GM23248 (cell line): ENCODE results near the gene AP2A2. TPM values are rescaled to one million over a fixed set of nuclear protein-coding genes. Genes with fewer than 3 reads are reported as not detected.
A peak's percentile ranks its signal among the peaks of the same experiment; 100 is the strongest.

Experiments used
- DNase-seq: peaks from one replicate; pipeline ENCODE4 v3.0.0-alpha.2; 2015
- H2AFZ ChIP-seq: fragments of 200-600 bp; sonication (generic); 2 replicates; pipeline ENCODE4 v1.6.1; 2016; ENCODE audit warnings: antibody characterized with exemption
- H3F3A ChIP-seq: fragments of 200-600 bp; sonication (generic); 2 replicates; pipeline ENCODE4 v1.6.1; 2016; ENCODE audit warnings: mild to moderate bottlenecking, antibody characterized with exemption, mixed run types; ENCODE audit not compliant: insufficient read depth
- H3K27ac ChIP-seq: fragments of 200-600 bp; sonication (generic); 2 replicates; pipeline ENCODE4 v1.5.1; 2016; ENCODE audit warnings: mild to moderate bottlenecking
- H3K27me3 ChIP-seq: fragments of 200-600 bp; sonication (generic); replicated peaks from 2 replicates; pipeline ENCODE4 v1.6.1; 2016; ENCODE audit warnings: mild to moderate bottlenecking; ENCODE audit not compliant: insufficient read depth
- H3K36me3 ChIP-seq: fragments of 200-600 bp; sonication (generic); 2 replicates; pipeline ENCODE4 v1.6.1; 2016; ENCODE audit warnings: low read depth, mild to moderate bottlenecking
- H3K4me1 ChIP-seq: fragments of 200-600 bp; sonication (generic); 2 replicates; pipeline ENCODE4 v1.6.1; 2016; ENCODE audit warnings: mild to moderate bottlenecking; ENCODE audit not compliant: insufficient read depth
- H3K4me2 ChIP-seq: fragments of 200-600 bp; sonication (generic); one replicate; pipeline ENCODE4 v1.6.1; 2016; ENCODE audit warnings: mild to moderate bottlenecking; ENCODE audit not compliant: unreplicated experiment
- H3K4me3 ChIP-seq: fragments of 200-600 bp; sonication (generic); 2 replicates; pipeline ENCODE4 v1.5.1; 2016; ENCODE audit warnings: mild to moderate bottlenecking
- H3K79me2 ChIP-seq: fragments of 200-600 bp; sonication (generic); 2 replicates; pipeline ENCODE4 v1.6.1; 2016; ENCODE audit warnings: mild to moderate bottlenecking; ENCODE audit not compliant: insufficient read depth
- H3K9ac ChIP-seq: fragments of 200-600 bp; sonication (generic); 2 replicates; pipeline ENCODE4 v1.6.1; 2016; ENCODE audit warnings: mild to moderate bottlenecking
- H3K9me2 ChIP-seq: fragments of 200-600 bp; sonication (generic); 2 replicates; pipeline ENCODE4 v1.6.1; 2016; ENCODE audit warnings: mixed run types, mild to moderate bottlenecking, moderate library complexity; ENCODE audit not compliant: insufficient read depth
- H3K9me3 ChIP-seq: fragments of 200-600 bp; sonication (generic); one replicate; pipeline ENCODE4 v1.6.1; 2017; ENCODE audit warnings: low read depth
- H4K20me1 ChIP-seq: fragments of 200-600 bp; sonication (generic); 2 replicates; pipeline ENCODE4 v1.6.0; 2016; ENCODE audit not compliant: insufficient read depth
- EZH2 ChIP-seq: fragments of 200-600 bp; sonication (generic); IDR thresholded peaks from 2 replicates; pipeline ENCODE4 v1.6.1; 2018; ENCODE audit warnings: antibody characterized with exemption, mild to moderate bottlenecking; ENCODE audit not compliant: insufficient read depth, poor library complexity, severe bottlenecking
- EZH2phosphoT487 ChIP-seq: fragments of 200-600 bp; sonication (generic); IDR thresholded peaks from 2 replicates; pipeline ENCODE4 v1.6.1; 2018; ENCODE audit warnings: antibody characterized with exemption, moderate library complexity, mild to moderate bottlenecking, low read depth; ENCODE audit not compliant: insufficient read depth
- WGBS, 2 experiments: methylation state at CpG; one replicate each; pipeline ENCODE4 v1.1.6; 2015 to 2017; ENCODE audit warnings: low lambda C conversion rate in 2 of 2, low coverage in 1 of 2; ENCODE audit errors: missing lambda C conversion rate in 2 of 2; 5-methylcytosine and 5-hydroxymethylcytosine counted together
- in situ Hi-C: fragments of 300-500 bp; cut with MboI; formaldehyde crosslinking; loops from 2 replicates; pipeline ENCODE4 v1.15.0; 2020
- polyA plus RNA-seq: library from polyadenylated mRNA; unstranded; fragments of >200 nt; fragmentation: Nextera tagmentation; extraction: Ambion mirVana; gene quantifications from 2 replicates; pipeline ENCODE4 v1.2.1, GENCODE V29; 2016
- total RNA-seq: library from RNA; depleted of rRNA; stranded (reverse); fragments of >200 nt; shearing (Covaris generic); gene quantifications from 2 replicates; pipeline ENCODE4 v1.2.3, GENCODE V29; 2014; rRNA removed

The AP2A2 gene
- total RNA-seq (32.2 and 38.3 TPM in 2 replicates), polyA plus RNA-seq (27.5 and 31.1 TPM in 2 replicates)

DNA sequence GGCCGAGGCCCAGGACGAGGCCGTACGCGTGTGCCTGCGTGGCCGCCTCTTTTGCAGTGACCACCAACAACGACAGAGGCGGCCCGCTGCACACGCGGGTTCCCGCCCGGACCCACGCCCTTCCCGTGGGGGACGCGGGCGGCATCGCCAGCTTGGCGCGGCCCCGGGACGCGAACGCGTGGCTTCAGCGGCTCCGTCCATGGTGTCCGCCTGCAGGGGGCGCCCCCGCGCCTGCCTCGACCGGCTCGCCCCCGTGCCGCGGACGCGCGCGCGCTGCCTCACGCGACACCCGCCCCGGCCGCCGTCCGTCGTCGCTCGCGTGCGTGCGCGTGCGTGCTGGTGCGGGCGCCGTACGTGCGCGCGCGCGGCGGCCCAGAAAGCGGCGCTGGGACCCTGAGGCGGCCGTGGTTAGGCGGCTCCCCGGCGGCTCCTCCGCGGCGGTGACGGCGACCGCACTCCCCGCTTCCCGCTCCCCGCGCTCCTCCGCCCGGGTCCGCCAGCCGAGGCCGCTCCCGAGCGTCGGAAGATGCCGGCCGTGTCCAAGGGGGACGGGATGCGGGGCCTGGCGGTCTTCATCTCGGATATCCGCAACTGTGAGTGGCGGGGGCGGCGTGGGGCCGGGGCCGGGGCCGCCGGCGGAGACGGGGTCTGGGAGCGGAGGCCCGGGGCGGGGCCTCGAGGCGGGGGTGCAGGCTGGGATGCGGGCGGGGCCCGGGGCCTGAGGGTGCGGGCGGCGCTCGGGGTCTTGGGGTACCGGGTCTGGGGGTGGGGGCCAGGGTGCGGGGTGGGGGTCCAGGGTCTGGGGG, at the start of gene AP2A2:
Gene AP2A2 (plus strand): TSS at position 375 of the 806 bp plus-strand sequence. CDS start 152 bp downstream, at position 527.
- no peaks in the 10 kb centered on the region for H3K27me3 ChIP-seq
- peak within 1 kb of the TSS; percentile 92 for H3K9ac ChIP-seq
- peak; percentile 97 for DNase-seq
- no peaks in the 10 kb centered on the region for H3K9me3 ChIP-seq
- peaks cover 45% of the 10 kb centered on the region for H3K79me2 ChIP-seq
- H3K9me2 ChIP-seq: no peaks in the 10 kb centered on the region
- in situ Hi-C loops: no loop called here
- peak within 1 kb of the TSS; percentile 84 for H3K4me2 ChIP-seq
- no peaks in the 10 kb centered on the region; the same call in 1 of the 2 replicates for H4K20me1 ChIP-seq
- TF ChIP-seq EZH2 (no peak), EZH2phosphoT487 (no peak)
- no peaks in the 10 kb centered on the region for H3K36me3 ChIP-seq
- whole genome bisulfite sequencing, 2 experiments: 3 to 5% methylated on average over 79 to 99 of the region's 124 CpGs
- peak within 1 kb of the TSS; percentile 84 for H3K27ac ChIP-seq
- peaks cover 5% of the 10 kb centered on the region; the same call in 1 of the 2 replicates for H3F3A ChIP-seq
- H3K4me3 ChIP-seq: peak within 1 kb of the TSS; percentile 83
- peak within 1 kb of the TSS; percentile 71 for H2AFZ ChIP-seq
- H3K4me1 ChIP-seq: peaks cover 4% of the 10 kb centered on the region; the same call in 1 of the 2 replicates

DNA sequence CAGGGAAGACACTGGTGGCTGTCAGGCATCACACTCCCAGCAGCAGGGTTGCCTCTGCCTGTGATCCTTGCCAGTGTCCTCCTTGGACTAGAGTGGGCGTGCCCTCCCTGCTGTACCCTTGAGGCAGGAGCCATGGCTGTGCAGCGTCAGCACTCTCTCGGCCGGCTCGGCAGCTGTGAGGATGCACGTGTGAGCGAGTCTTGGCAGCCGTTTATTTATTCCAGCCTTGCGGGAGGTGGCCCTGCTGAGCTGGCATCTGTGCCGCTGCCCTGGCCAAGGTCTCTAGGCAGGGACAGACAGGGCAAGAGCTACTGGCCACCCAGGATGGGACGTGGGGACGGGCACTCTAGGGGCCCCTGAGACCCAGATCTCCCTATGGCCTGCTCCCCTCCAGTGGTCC, 49.1 kb upstream of the AP2A2 start:
- 46 to 51% methylated on average over 12 of the region's 12 CpGs for WGBS, 2 experiments
- H3K9me2 ChIP-seq: no peaks in the 10 kb centered on the region
- H3K27me3 ChIP-seq: no peaks in the 10 kb centered on the region
- H4K20me1 ChIP-seq: no peaks in the 10 kb centered on the region
- H3K9ac ChIP-seq: no peak overlapping the region
- H3K27ac ChIP-seq: no peak overlapping the region
- H3K4me3 ChIP-seq: no peak overlapping the region
- no peaks in the 10 kb centered on the region for H3K9me3 ChIP-seq
- H3K4me1 ChIP-seq: no peaks in the 10 kb centered on the region
- H3K79me2 ChIP-seq: no peaks in the 10 kb centered on the region
- DNase-seq: peak; percentile 44
- no peaks in the 10 kb centered on the region for H3F3A ChIP-seq
- no peak overlapping the region for H3K4me2 ChIP-seq
- no peaks in the 10 kb centered on the region; the same call in 1 of the 2 replicates for H3K36me3 ChIP-seq
- no peak overlapping the region for H2AFZ ChIP-seq
- TF ChIP-seq EZH2phosphoT487 (no peak), EZH2 (no peak)
- in situ Hi-C loops: no loop called here

DNA sequence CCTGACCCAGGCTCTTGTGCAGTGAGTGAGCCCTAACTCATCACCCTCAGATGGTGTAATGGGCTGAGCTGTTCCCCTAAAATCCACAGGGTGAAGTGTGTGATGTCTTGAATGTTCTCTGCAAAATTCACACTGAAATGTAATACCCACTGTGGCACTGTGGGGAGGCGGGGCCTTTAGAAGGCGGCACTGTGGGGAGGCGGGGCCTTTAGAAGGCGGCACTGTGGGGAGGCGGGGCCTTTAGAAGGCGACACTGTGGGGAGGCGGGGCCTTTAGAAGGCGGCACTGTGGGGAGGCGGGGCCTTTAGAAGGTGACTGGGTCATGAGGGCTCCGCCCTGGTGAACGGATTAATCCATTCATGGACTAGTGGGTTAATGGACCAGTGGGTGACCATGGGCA, 48.1 kb upstream of the AP2A2 start:
- in situ Hi-C loops: no loop called here
- Histone ChIP-seq H3K36me3 (no peaks in the 10 kb centered on the region; the same call in 1 of the 2 replicates), H3K9ac (no peak overlapping the region), H3K4me1 (no peaks in the 10 kb centered on the region), H4K20me1 (no peaks in the 10 kb centered on the region), H3K4me2 (no peak overlapping the region), H3K27me3 (no peaks in the 10 kb centered on the region), H2AFZ (no peak overlapping the region), H3K27ac (no peak overlapping the region), H3K9me2 (no peaks in the 10 kb centered on the region), H3K4me3 (no peak overlapping the region), H3K9me3 (no peaks in the 10 kb centered on the region), H3F3A (no peaks in the 10 kb centered on the region), H3K79me2 (no peaks in the 10 kb centered on the region)
- DNase-seq: no peak
- TF ChIP-seq EZH2phosphoT487 (no peak), EZH2 (no peak)
- 94 to 100% methylated on average over 1 to 11 of the region's 11 CpGs for WGBS, 2 experiments

DNA sequence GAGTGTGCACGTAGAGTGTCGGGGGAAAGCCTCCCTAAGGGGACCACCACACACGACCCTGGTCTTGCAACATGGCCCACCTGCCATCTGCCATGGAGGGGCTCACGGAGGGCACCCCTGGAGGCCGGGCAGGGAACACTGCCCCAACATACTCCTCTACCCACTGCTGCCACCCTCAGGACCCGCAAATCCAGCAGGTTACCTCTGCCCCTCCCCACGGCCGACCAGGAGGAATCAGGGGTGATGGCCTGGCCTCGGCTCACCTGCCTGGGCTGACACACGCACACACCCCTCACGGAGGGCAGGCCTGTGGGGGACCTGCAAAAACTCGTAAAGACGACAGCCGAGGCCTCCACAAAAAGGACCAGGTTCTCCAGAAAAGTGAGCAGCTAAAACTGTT, 45.2 kb upstream of the AP2A2 start:
- Histone ChIP-seq H4K20me1 (no peaks in the 10 kb centered on the region), H3K27me3 (no peaks in the 10 kb centered on the region), H3K9me2 (no peaks in the 10 kb centered on the region), H3F3A (no peaks in the 10 kb centered on the region), H3K4me2 (no peak overlapping the region), H3K36me3 (no peaks in the 10 kb centered on the region; the same call in 1 of the 2 replicates), H2AFZ (no peak overlapping the region), H3K4me3 (no peak overlapping the region), H3K27ac (no peak overlapping the region), H3K9ac (no peak overlapping the region), H3K9me3 (no peaks in the 10 kb centered on the region), H3K4me1 (no peaks in the 10 kb centered on the region), H3K79me2 (no peaks in the 10 kb centered on the region)
- in situ Hi-C loops: no loop called here
- TF ChIP-seq EZH2: no peak
- TF ChIP-seq EZH2phosphoT487: no peak
- no peak for DNase-seq
- 90 to 92% methylated on average over 11 to 14 of the region's 14 CpGs for WGBS, 2 experiments
